ENCODE results near the gene TAF12. TPM values are rescaled to one million over a fixed set of nuclear protein-coding genes. Genes with fewer than 3 reads are reported as not detected.

TAF12 gene
- total RNA-seq, 2 experiments from 2014 or later, result 26.5 to 28.0 TPM

Other genes starting within 250 kb of the TAF12 start
- gene RCC1, start 137.0 kb downstream of the TAF12 start, total RNA-seq, result 100 to 1,000 TPM; 133 to 138 TPM
- gene TRNAU1AP, start 90.0 kb downstream of the TAF12 start, total RNA-seq, result 10 to 100 TPM; 42.6 to 43.2 TPM
- not detected for gene RAB42, start 50.8 kb downstream of the TAF12 start, total RNA-seq
- gene RNU11, start 5.5 kb upstream of the TAF12 start, total RNA-seq, result not detected
- gene GMEB1, start 25.7 kb upstream of the TAF12 start, total RNA-seq, result 10 to 100 TPM; 25.3 to 26.6 TPM
- 100 to 1,000 TPM; 104 to 107 TPM for gene YTHDF2, start 93.9 kb upstream of the TAF12 start, total RNA-seq
- under 1 TPM in 1 of 2 experiments, not detected in 1; 0.02 TPM for gene OPRD1, start 169.1 kb upstream of the TAF12 start, total RNA-seq